HG03139 (cell line): ENCODE results near the gene PTPRT.

ENCODE experiments used
- ATAC-seq: cut with Tn5 transposase; IDR thresholded peaks from one replicate; pipeline ENCODE4 v1.9.1; 2021; ENCODE audit not compliant: unreplicated experiment

Gene PTPRT

DNA sequence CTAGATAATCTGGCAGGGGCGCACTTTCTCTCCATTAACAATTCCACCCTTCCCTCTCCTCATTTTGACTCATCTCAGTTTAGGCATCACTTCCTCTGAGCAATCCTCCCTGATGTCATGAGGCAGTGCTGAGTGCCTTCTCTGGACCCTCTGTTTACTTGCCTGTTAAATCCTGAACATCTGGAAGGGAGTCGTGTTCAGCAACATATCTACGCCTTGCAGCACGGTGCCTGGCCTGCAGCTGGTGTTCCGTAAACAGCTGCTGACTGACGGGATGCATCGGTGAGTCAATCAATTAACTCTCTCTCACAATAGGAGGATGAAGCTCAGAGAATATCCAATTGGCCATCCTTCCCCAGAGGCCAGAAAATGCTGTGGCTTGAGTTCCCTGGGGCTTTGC is 613.5 kb downstream of the PTPRT start:
- no peak for ATAC-seq

DNA sequence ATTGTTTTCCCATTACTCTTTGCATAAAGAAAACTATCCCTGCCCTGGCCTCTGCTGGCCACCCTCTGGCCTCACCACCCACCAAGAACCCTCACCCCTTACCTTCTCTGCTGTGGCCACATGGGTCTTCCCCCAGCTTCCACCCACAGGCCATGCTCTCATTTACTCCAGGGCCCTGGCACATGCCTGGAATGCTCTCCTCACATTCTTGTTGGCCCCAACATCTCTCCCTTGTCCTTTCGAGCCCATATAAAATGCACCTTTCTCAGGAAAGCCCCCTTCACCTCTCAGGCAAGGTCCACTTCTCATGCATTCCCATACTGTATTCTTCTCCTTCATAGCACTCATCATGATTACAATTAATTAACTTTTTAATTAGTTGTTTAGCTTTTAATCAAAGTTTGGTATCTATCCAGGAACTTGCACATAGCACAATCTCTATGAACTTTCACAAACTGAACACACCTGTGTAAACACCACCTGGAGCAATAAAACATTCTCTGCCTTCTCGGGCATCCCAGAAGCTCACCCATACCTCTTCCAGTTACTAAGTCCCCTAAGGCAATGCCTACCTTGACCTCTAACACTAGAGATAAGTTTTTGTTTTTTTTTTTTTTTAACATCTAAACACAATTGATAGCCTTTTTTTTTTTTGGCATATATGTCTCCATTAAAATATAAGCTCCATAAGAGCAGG is 617.2 kb downstream of the PTPRT start:
- ATAC-seq: no peak

DNA sequence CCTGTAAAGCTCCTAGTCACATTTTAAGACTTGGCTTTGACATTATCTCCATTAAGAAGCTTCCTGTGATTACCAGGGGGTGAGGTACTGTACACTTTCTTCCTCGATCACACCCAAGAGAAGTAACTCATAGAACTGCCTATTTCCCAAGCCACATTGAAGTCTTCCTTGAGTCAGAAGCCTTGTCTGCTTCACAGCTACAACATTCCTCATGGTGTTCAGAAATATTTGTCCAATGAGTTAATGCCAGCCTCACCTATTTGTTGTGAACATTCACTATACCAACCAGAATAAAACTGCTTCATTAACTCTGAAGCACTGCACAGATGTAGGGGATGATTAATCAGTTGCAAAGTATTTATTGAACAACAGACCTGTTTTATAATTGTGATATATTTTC is 622.3 kb downstream of the PTPRT start:
- no peak for ATAC-seq

DNA sequence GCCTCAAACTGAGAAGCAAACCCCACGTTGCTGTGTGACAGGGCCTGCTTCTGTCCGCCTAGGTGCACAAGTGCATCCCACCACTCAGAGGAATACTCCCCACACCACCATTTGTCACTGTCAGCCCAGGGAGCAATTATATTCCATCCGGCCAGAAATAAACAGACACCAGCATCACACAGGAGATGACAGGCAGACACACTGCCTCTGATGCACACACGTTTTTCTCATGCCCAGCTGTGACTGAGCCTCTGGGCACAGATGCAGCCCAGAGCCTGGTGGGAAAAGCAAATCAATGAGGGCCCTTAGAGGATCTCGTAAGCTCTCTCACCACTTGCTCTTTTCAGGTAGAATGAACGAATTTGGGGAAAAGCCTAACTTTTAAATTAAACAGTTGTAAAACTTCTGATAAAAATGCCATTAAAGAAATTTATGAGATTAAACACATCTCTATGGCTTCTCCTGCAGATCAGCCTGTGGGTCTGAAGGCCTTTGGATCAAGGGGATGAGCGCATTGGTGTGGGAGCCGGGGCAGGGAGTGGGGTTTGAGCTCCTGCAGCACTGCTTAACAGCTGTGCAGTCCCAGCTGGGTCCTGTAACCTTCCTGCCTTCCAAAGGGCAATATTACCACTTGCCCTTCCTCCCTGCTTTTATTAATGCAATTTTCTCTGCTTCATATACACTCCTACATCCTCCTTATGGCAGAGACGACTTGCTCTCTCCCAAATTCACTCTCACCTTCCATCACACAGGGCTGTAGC is 624.3 kb downstream of the PTPRT start:
- ATAC-seq: no peak

DNA sequence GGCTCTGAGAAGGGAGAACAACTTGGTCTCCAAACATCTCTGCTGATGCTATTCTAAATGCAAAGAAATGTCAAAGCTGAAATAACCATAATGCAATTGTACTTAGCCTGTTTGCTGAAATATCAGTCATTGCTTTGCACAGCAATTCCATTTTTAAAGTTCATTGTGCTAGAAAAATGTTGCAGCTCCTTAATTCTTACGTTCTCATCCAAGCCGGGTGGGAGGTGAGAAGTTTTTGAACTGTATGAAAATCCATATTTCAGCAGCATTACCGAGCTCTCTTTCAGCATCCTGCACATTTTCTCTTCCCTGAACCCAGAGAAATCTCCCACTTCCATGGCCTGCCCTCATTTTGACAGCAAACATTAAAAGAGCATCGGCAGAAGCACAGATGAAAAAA is 630.0 kb downstream of the PTPRT start:
- ATAC-seq: no peak

- no peak for ATAC-seq
Measured at GRCh38 chr20:42556575-42556974, 633.1 kb downstream of the PTPRT start.

- no peak for ATAC-seq
Measured at GRCh38 chr20:42553374-42553773, 636.3 kb downstream of the PTPRT start.

DNA sequence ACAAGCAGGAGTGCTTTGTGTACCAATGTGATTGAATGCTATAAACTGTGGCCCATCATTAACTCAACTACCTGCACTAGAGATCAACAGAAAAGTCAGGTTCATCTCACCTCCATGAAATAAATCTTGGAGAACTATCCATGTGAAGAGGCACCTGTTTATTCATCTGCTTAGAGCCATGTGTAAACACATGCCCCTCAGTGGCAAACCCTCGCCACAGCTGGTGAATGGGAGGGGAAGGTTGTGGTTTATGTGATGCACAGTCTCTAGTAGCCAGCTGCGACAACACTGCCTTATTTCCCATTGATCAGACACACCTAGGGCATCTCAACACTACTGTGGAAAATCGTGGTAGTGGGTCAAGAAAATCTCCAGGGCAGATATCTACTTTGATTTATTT is 640.2 kb downstream of the PTPRT start:
- ATAC-seq: no peak

DNA sequence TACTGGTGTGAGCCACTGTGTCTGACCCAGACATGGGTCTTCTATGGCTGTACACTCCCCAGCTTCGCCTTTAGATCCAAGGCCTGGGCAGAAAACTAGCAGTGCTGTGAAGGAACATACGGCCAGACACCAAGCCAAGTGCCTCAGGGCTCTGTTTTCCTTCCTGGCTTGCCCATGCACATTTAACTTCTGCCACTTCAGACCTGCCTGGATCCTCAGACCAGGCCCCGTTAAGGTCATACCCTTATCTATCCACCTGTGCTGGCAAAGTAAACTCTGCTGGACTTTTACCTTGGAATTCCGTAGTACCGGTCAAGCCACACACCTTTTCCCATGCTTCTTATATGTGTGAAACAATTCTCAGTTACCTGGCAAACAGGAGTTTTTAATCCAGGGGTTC is 644.8 kb downstream of the PTPRT start:
- ATAC-seq: no peak

- ATAC-seq: no peak
Measured at GRCh38 chr20:42532831-42533230, 656.9 kb downstream of the PTPRT start.

DNA sequence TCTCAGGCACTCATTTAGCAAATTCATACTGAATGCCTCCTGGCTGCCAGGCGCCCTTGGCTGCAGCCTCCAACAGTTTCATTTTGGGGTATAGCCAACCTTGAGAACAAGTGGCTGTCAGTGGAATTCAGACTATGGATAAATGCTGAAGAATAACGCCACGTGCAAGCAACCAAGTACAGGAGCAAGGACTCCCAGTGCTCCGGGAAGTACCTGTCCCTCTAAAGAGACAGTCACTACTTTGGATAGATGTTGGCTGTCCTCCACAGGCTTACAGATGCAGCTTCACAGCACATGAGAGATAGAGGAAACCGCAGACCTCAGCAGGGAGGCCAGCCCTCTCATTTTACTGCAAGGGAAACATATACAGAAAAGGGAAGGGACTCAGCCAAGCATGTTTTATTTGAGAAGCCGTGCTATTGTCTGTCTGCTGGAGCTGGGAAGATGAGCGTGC is 658.2 kb downstream of the PTPRT start:
- no peak for ATAC-seq

DNA sequence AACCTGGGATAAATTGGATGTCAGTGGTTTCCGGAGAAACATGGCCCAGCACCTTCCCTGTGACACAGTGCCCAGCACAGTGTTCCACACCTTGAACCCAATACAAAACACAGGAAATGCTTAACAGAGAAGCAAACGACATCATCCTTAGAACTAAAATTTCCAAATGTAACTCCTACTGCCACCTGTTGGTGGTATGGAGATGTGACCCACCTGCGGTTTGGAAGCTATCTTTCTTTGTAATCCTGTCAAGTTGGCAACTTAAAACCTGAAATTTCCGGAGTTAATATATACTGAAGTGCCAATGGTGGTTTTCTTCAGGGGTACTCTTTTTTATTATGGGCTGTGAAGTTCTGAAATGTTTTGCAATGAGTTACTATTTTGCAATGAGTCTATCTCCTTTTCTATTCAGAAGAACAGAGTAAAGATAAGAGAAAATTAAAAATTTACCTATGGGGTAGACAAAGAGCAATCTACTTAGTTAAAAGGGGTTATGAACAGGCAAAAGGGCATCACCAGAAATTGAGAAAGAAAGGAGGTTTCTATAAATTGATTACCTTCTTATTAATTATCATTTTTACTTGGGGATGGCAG is 658.8 kb downstream of the PTPRT start:
- ATAC-seq: no peak

DNA sequence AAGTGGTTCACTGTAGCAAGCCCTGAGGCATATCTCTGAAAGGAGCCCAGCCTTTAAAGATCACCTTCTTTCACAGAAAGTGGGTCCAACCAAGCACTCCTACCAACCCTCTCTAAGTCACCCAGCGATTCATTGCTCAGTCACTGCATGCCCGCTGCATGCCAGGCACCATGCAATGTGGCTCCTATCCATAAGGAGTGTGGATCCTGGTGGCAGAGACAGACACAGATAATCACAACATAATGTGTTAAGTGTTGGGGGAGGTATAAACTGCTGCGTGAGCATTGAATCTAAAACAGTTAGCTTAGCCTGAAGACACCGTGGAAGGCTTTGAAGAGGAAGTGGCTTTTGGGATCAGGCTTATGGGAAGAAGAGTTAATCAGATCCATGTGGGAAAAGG is 659.5 kb downstream of the PTPRT start:
- no peak for ATAC-seq

- ATAC-seq: no peak
Measured at GRCh38 chr20:42524058-42524457, 665.6 kb downstream of the PTPRT start.

DNA sequence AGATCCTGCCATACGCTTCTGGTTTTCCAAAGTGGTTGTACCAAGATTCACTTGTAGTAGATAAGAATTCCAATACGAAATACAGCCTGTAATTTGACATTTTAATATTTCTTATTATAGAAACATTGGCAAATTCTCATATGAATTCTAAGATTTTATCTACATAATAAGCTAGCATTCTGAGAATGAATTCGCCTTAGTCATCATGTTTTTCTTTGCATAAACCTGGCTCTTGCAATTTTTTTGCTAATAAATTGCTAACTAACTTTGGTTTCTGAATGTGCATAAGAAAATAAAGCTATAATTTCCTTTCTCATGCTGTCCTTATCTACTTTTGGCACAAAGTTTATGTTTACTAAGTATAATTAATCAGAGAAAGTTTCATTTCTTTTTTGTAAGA is 673.0 kb downstream of the PTPRT start:
- ATAC-seq: no peak

DNA sequence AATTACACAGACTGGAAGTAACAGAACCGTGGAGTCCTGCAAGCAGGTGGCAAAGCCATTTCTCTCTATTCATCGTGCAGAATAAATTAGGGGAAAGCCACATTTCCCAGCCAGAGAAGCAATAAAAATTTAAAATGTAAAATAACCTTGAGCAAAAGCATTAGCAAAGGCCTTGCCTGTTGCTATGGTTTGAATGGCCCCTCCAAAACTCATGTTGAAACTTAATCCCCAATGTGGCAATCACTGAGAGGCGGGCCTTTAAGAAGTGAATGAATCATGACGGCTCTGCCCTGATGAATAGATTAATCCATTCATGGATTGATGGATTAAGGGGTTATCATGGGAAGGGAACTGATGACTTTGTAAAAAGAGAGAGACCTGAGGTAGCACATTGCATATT is 679.0 kb downstream of the PTPRT start:
- ATAC-seq: no peak

DNA sequence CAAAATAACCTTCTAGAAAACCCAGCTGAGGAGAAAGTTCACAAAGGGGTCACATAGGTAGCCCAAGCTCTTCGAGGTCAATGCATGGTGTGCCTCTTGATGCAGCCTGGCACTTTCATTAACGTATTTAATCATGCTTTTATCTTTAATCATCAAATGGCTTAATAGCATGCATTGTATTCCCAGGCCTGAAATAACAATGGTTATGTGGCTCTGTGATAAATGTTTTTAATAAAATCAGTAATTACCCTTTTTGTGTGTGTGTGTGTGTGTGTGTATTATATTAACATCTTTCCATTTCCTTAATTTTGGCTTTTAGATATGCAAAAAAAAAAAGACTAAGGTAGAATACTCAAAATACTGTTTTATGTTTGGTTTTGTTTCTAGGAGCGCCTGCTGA is 681.8 kb downstream of the PTPRT start:
- ATAC-seq: no peak

GRCh38 chr20:42506397-42506796 is 683.3 kb downstream of the PTPRT start:
- ATAC-seq: no peak

DNA sequence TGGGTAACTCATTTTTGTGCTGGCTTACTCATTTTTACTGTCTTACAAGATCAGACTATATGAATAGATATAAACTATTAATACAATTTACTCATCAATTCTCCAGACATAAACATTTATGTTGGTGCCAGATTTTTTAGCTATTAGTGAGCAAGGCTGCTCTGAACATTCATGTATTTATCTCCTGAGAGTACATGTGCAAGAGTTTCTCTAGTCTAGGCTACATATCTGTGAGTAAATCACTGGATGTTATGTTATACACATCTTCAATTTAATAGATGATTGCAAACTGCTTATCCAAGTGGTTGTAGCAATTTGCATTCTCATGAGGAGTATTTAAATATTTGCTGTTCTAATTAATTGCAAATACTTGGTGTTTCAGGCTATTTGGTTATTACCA is 687.1 kb downstream of the PTPRT start:
- no peak for ATAC-seq

- ATAC-seq: no peak
Measured at GRCh38 chr20:42496595-42496994, 693.1 kb downstream of the PTPRT start.

DNA sequence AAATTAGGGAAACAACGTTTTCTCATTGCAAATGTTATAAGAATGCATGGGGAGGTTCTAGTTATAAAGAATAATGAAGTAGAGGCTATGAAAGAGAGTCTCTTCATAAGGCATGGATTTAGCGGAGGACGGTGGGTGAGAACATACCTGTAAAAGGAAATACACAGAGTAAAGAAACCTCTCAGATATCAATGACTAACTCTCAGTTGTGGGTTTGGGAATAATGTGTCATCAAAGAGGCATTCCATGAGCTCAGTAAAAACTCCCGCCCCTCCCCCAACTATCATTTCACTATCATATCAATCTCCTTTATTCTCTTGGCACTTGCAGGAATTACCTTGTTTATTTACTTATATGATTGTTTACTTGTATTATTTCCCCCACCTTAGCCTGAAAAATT is 695.4 kb downstream of the PTPRT start:
- no peak for ATAC-seq

DNA sequence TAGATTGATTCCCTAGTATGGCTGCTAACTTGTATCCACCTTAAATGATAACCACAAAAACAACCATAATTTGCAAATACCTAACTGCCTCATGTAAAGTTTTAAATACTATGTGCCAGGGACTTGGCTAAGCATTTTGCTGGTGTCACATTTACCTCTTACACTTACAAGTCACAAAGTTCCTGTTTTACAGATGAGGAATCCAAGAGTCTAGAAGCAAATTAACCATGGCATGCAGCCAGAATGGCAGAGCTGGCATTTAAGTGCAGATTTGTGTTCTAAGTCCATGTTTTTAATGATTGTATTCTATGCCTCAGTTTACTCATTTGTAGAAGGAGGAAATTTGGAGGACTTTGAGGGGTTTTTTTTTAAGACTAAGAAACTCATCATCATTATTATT is 696.7 kb downstream of the PTPRT start:
- ATAC-seq: peak; percentile 28
